Choroid plexus epithelial cell (primary cell): ENCODE measurements around the gene DNAH9.

Source experiments
- DNase-seq: peaks from one replicate; pipeline ENCODE4 v3.0.0-alpha.2; 2010; ENCODE audit warnings: low read depth
- H3K4me3 ChIP-seq: 2 replicates; pipeline ENCODE4 v1.5.1; 2011; ENCODE audit warnings: low read depth, mild to moderate bottlenecking, control low read depth, low read length, moderate library complexity
- CTCF ChIP-seq: conservative IDR thresholded peaks from 2 replicates; pipeline ENCODE4 v1.5.1; 2011; ENCODE audit warnings: low read depth, mild to moderate bottlenecking, control low read depth, inconsistent platforms, low read length, moderate library complexity

Gene DNAH9

GRCh38 chr17:11803231-11803969 is 205.1 kb downstream of the DNAH9 start:
- no peak overlapping the region for H3K4me3 ChIP-seq
- no peak for DNase-seq
- no peak for TF ChIP-seq CTCF

GRCh38 chr17:11805138-11805537 is 206.9 kb downstream of the DNAH9 start:
- no peak overlapping the region for H3K4me3 ChIP-seq
- no peak for DNase-seq
- no peak for TF ChIP-seq CTCF

- no peak for TF ChIP-seq CTCF
- no peak for DNase-seq
- H3K4me3 ChIP-seq = no peak overlapping the region
Observed at GRCh38 chr17:11805952-11806351, 207.7 kb downstream of the DNAH9 start.

GRCh38 chr17:11807606-11808005 is 209.3 kb downstream of the DNAH9 start:
- DNase-seq = no peak
- no peak for TF ChIP-seq CTCF
- no peak overlapping the region for H3K4me3 ChIP-seq

- H3K4me3 ChIP-seq = no peak overlapping the region
- DNase-seq = no peak
- no peak for TF ChIP-seq CTCF
Observed at GRCh38 chr17:11813278-11813677, 215.0 kb downstream of the DNAH9 start.

GRCh38 chr17:11813871-11814270 is 215.6 kb downstream of the DNAH9 start:
- no peak overlapping the region for H3K4me3 ChIP-seq
- no peak for TF ChIP-seq CTCF

GRCh38 chr17:11814655-11815262 is 216.5 kb downstream of the DNAH9 start:
- no peak for TF ChIP-seq CTCF
- peak; percentile 2 for DNase-seq
- no peak overlapping the region for H3K4me3 ChIP-seq

More at GRCh38 chr17:11813871-11814270, 215.6 kb downstream of the DNAH9 start:
- DNase-seq = peak; percentile 5
